Measurements from ENCODE around the gene SCGB1C1. TPM values are rescaled to one million over a fixed set of nuclear protein-coding genes. Genes with fewer than 3 reads are reported as not detected.
"Not testable (repeated sequence)": the region's sequence is repeated elsewhere in the genome, so short reads cannot be mapped to it uniquely, and the experiment has no call there.

Gene SCGB1C1
- total RNA-seq, 2 donors from 2014 or later: not detected

DNA sequence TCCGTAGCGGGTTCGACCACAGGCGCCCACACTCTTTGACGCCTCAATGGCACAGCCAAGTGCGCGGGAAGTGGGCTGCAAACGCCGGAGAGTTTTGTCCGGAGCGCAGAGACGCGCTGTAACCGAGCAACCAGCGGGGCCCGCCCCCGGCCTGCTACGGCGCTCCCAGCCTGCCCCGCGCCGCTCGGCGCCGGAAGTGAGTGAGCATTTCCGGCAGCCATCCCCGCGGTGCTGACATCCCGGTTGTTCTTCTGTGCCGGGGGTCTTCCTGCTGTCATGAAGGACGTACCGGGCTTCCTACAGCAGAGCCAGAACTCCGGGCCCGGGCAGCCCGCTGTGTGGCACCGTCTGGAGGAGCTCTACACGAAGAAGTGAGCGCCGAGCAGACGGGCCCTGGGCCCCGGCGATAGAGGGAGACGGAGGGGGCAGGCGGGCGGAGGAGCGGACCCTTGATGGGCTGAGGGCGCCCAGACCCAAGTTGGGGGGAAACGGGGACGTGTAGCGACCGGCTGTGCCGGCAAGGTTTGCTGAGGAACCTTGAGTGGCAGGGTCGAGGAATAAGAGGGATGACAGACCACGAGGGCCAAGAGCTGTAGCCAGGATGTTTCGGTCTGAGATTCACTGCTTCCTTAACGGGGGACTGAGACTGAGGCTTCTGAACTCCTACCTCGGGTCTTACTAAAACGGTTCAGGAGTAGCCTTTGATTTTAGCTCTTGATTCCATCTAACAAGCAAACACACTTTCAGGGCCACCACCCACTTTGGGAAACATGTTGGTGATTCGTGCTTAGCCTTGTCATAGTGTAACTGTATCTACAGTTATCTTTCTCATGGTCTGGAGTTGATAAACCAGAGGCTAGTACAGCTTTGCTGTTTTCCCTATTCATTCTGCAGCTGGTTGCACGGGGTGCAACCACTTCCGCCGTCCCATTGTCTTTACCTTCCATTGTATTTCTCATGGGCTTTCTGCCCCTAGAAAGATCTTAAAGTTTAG lies 44.2 kb downstream of the SCGB1C1 start, which contains the start of gene PSMD13:
Gene PSMD13 (plus strand): TSS at position 203 of the 994 bp plus-strand sequence. CDS start 74 bp downstream, at position 277.
- Histone ChIP-seq H3K27me3 (ENCODE audit: control insufficient read depth, insufficient read depth, low read length, poor library complexity, severe bottlenecking) (no peaks in the 10 kb centered on the region), H3K9ac (ENCODE audit: extremely low read depth, low read length, poor library complexity, severe bottlenecking) (peak within 1 kb of the TSS; percentile 88), H3K27ac (ENCODE audit: low read depth, low read length) (peak within 1 kb of the TSS; percentile 92), H3K36me3 (ENCODE audit: control insufficient read depth, insufficient read depth, low read length) (peaks cover 28% of the 10 kb centered on the region), H3K4me3 (ENCODE audit: low read length) (peak within 1 kb of the TSS; percentile 98), H3K9me3 (ENCODE audit: control insufficient read depth, low read length) (no peaks in the 10 kb centered on the region), H3K4me1 (ENCODE audit: control insufficient read depth, insufficient read depth, low read length) (peaks cover 3% of the 10 kb centered on the region)
- TF ChIP-seq, protein P1, sequence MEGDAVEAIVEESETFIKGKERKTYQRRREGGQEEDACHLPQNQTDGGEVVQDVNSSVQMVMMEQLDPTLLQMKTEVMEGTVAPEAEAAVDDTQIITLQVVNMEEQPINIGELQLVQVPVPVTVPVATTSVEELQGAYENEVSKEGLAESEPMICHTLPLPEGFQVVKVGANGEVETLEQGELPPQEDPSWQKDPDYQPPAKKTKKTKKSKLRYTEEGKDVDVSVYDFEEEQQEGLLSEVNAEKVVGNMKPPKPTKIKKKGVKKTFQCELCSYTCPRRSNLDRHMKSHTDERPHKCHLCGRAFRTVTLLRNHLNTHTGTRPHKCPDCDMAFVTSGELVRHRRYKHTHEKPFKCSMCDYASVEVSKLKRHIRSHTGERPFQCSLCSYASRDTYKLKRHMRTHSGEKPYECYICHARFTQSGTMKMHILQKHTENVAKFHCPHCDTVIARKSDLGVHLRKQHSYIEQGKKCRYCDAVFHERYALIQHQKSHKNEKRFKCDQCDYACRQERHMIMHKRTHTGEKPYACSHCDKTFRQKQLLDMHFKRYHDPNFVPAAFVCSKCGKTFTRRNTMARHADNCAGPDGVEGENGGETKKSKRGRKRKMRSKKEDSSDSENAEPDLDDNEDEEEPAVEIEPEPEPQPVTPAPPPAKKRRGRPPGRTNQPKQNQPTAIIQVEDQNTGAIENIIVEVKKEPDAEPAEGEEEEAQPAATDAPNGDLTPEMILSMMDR (conservative IDR thresholded peaks at IDR 0.05): no peak
- H3K9me3 Mint-ChIP-seq: no peaks in the 10 kb centered on the region
- DNase-seq: peak; percentile 92
- H3K36me3 Mint-ChIP-seq (ENCODE audit: low read depth): peaks cover 34% of the 10 kb centered on the region
- WGBS, 2 experiments (ENCODE audit: insufficient coverage in 1 of 2, insufficient read length in 1 of 2): 1% methylated on average over 30 to 62 of the region's 62 CpGs
- peak within 1 kb of the TSS; percentile 94 for H3K4me3 Mint-ChIP-seq
- peaks cover 4% of the 10 kb centered on the region for H3K4me1 Mint-ChIP-seq
- peak within 1 kb of the TSS; percentile 96 for H3K27ac Mint-ChIP-seq
- H3K27me3 Mint-ChIP-seq (ENCODE audit: insufficient read depth): peaks cover 2% of the 10 kb centered on the region

GRCh38 chr11:238346-238745 lies 45.5 kb downstream of the SCGB1C1 start:
- H3K4me3 ChIP-seq (ENCODE audit: low read length): peak overlapping the region; percentile 98

GRCh38 chr11:240315-240714 lies 47.4 kb downstream of the SCGB1C1 start:
- WGBS, 2 experiments (ENCODE audit: insufficient coverage in 1 of 2, insufficient read length in 1 of 2): 100% methylated on average over 1 of the region's 1 CpG; no CpG with 5 or more reads in 1 of the 2 experiments
- Histone ChIP-seq H3K4me1 (ENCODE audit: control insufficient read depth, insufficient read depth, low read length) (peaks cover 3% of the 10 kb centered on the region), H3K36me3 (ENCODE audit: control insufficient read depth, insufficient read depth, low read length) (peaks cover 57% of the 10 kb centered on the region), H3K9ac (ENCODE audit: extremely low read depth, low read length, poor library complexity, severe bottlenecking) (no peak overlapping the region), H3K4me3 (ENCODE audit: low read length) (no peak overlapping the region), H3K9me3 (ENCODE audit: control insufficient read depth, low read length) (no peaks in the 10 kb centered on the region), H3K27ac (ENCODE audit: low read depth, low read length) (no peak overlapping the region), H3K27me3 (ENCODE audit: control insufficient read depth, insufficient read depth, low read length, poor library complexity, severe bottlenecking) (no peaks in the 10 kb centered on the region)
- DNase-seq: no peak
- no peaks in the 10 kb centered on the region for H3K9me3 Mint-ChIP-seq
- TF ChIP-seq, protein P1 (conservative IDR thresholded peaks at IDR 0.05): no peak
- peaks cover 4% of the 10 kb centered on the region for H3K4me1 Mint-ChIP-seq
- H3K27me3 Mint-ChIP-seq (ENCODE audit: insufficient read depth): no peaks in the 10 kb centered on the region
- no peak overlapping the region for H3K27ac Mint-ChIP-seq
- H3K4me3 Mint-ChIP-seq: no peak overlapping the region
- peaks cover 57% of the 10 kb centered on the region for H3K36me3 Mint-ChIP-seq (ENCODE audit: low read depth)

More at GRCh38 chr11:238346-238745, 45.5 kb downstream of the SCGB1C1 start:
- peaks cover 39% of the 10 kb centered on the region for H3K36me3 ChIP-seq (ENCODE audit: control insufficient read depth, insufficient read depth, low read length)
- not testable (repeated sequence) for H3K27ac ChIP-seq (ENCODE audit: low read depth, low read length); H3K4me1 Mint-ChIP-seq; H3K27ac Mint-ChIP-seq; H3K4me1 ChIP-seq (ENCODE audit: control insufficient read depth, insufficient read depth, low read length); H3K9me3 ChIP-seq (ENCODE audit: control insufficient read depth, low read length); H3K27me3 Mint-ChIP-seq (ENCODE audit: insufficient read depth); H3K9me3 Mint-ChIP-seq; H3K27me3 ChIP-seq (ENCODE audit: control insufficient read depth, insufficient read depth, low read length, poor library complexity, severe bottlenecking); H3K9ac ChIP-seq (ENCODE audit: extremely low read depth, low read length, poor library complexity, severe bottlenecking)
- DNase-seq: peak; percentile 19
- Mint-ChIP-seq H3K36me3 (ENCODE audit: low read depth) (peaks cover 42% of the 10 kb centered on the region), H3K4me3 (peak overlapping the region; percentile 94)
- 92 to 94% methylated on average over 7 of the region's 7 CpGs for WGBS, 2 experiments (ENCODE audit: insufficient coverage in 1 of 2, insufficient read length in 1 of 2)
